GM18867 (cell line): ENCODE data around the gene CDC42BPB.

Source experiments
- ATAC-seq: cut with Tn5 transposase; IDR thresholded peaks from one replicate; pipeline ENCODE4 v1.9.1; 2021; ENCODE audit warnings: mild to moderate bottlenecking, moderate library complexity; ENCODE audit not compliant: unreplicated experiment

CDC42BPB gene

DNA sequence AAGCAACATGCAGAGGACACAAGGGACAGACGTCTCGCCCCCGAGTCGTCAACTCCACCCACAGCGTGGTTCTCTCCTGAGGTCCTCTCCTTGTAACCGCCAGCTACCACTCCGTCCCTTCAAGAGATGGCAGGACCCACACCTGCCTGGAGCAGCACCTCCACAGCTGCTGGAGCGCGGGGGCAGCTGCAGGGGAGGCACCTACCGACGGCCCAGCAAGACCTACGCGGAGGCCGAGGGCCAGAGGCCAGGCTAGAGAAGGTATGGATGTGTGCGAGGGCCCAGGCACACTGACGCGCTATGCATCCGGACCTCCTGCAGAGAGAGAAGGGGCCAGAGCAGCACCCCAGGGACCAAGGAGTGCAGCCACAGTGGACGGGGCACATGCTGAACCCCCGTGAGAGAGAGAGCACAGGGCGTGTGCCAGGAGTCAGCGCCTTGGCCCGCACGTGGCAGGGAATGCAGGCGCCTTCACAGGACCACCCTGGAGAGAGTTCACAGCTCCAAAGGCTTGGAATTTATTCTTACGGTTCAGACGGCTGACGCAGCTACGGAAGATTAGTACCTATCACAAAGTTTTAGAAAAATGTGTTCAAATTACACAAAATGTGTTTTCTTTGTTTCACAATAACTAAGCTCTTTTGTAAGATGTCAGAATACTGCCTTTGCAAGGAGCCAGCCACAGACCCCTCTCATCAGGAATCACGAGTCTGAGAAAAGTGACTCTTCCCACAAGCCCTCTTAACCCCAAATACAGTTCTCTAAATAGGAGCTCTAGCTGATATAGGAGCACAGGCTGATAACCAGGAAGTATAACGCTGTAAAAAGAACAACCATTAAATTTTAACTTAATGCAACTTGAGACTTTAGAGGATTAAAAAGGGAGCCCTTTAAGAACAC lies 36.8 kb downstream of the CDC42BPB start:
- ATAC-seq, result no peak

DNA sequence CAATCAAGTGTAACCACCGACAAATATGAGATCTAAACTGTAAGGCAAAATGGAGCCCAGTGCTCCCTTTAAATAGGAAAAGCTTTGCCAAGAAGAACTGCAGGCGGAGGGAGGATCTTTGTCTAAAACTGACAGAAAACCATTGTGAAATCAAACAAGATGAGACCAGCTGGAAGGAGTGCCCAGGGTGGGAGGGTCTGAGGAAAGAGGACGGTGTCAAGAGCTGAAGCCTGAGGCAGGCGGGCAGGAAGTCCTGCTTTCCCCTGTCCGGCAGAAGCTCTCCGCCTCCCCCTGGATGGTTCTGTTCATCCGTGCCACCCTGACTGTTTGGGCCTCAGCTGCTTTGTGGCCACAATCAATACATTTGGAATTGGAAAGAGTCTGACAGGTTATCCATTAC lies 37.5 kb downstream of the CDC42BPB start:
- ATAC-seq, result no peak

DNA sequence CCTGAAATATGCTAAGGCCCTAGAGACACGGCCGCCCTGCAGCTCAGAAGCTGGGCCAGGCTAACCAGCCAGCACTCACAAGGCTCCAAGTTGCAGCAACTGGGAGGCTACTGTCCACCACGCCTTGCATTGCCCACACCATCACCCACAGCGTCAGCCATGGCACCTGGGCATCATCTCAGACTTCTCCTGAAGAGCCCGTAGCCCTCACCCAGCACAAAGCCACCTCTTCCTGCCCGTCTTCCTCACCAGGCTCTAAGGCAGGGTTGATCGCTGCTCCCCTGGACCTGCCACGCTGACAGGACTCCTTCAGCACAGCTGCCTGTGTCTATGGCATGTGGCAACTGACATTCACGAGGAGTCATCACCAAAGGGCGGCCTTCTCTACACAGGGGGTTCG lies 38.1 kb downstream of the CDC42BPB start:
- ATAC-seq, result no peak

DNA sequence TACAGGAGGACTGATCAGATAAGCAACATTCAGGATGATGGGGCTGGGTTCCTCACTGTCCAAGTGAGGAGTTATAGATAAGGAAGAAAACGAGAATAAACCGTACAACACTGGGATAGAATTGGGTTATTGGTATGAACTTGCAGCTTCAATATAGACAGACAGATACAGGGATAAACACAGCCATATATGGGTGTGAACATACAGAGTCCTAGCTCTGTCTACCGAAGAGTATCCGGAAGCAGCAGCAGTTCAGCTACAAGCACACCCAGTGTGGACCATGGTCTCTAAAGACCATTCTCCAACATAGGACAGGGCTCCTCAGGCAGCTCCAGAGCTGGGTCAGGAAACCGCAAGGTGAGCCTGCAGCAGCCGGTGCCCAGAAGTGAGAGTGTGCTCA lies 40.8 kb downstream of the CDC42BPB start:
- ATAC-seq, result no peak

DNA sequence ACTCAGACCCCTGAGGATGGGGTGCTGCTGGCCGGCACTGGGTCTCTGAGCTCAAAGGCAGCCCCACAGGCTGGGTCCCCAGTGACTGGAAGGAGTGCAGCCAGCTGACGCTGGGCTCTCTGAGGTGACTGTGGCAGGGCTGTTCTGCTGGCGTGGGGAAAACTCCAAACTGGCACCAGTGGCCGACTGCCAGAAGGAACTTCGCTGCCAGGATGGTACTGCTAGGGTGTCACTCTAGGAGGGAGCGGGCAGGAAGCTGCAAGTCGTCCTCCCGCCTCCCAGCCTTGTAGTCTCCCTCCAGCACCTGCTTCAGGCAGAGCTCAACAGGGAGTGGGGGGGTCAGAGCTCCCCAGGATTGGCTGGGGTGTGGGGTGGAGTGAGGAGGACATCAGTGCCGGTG lies 41.3 kb downstream of the CDC42BPB start:
- ATAC-seq, result no peak

DNA sequence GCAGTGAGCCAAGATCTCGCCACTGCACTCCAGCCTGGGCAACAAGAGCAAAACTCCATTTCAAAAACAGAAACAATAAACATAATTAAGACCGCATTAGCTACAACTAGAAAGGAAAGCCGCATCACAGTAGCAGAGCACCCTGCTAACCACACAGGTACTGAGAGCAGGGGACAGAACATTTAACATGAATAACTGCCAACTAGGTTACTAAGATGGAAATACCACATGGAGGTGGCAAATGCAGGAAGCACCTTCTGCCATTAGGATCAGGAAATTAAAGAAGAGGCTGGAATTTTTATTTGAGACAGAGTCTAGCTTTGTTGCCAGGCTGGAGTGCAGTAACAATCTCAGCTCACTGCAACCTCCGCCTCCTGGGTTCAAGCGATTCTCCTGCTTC lies 41.9 kb downstream of the CDC42BPB start:
- no peak for ATAC-seq

DNA sequence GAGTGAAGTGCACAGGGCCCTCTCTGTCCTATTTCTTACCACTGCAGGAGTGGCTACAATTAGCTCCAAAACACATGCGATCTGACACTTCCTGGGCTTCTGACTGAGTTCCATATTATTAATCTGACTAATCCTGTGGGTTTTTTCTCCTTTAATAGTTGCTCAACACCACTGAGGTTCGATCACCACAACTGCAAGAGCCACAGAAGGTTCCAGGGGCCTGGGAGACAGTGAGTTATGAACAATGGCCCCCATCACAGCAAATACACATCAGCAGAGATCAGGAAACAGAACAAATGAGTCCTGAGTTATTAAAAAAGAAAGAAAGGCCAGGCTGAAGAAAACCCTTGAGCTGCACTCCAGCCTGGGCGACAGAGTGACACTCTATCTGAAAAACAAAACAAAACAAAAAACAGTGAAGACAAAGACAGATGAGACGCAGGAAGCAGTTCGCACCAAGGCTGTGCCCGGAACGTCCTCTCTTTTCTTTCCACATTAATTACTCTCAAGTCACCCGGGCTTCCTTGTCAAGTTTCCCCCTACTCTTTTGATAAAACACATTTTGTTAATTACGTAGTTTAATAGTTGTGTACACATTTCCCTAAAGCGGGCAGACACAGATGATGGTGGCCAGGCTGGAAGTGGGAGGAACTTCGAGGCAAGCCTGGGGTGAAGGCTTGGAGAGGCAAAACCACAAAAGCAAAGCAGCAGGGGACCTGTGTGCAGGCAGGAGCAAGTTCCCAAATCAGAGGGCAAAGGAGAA lies 42.7 kb downstream of the CDC42BPB start:
- ATAC-seq, result no peak

DNA sequence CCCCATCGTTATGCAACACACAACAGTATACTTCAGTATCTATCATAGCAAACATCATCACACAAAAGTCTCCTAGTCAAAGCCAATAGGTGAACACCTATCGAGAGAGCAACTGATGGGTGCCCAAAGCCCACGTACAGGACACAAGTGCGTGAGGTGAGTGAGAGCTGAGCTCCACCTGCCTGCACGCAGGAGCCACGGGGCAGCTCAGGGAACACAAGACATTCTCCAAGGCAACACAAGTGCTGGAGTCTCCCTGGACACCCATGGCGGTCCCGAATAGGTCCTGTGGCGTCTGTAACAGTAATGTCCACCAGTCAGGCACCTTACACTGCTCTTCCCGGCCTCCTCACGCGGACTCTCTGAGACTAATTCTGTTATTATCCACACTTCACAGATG lies 44.3 kb downstream of the CDC42BPB start:
- no peak for ATAC-seq

DNA sequence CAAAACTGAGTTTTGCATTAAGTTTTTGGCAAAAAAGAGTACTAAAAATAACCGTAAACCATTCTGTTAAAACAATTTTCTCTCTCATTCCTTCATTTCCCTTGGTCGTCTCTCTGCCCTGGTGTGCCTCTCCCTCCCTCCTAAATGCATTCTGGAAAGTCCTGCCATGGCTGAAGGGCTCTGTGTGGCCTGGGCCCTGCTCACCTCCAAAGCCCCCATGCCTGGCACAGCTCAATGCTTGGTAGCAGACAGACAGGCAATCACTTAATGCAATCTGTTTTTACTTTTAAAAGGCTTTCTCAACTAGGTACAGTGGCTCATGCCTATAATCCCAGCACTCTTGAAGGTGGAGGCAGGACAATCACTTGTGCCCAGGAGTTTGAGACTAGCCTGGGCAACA lies 47.8 kb downstream of the CDC42BPB start:
- no peak for ATAC-seq

DNA sequence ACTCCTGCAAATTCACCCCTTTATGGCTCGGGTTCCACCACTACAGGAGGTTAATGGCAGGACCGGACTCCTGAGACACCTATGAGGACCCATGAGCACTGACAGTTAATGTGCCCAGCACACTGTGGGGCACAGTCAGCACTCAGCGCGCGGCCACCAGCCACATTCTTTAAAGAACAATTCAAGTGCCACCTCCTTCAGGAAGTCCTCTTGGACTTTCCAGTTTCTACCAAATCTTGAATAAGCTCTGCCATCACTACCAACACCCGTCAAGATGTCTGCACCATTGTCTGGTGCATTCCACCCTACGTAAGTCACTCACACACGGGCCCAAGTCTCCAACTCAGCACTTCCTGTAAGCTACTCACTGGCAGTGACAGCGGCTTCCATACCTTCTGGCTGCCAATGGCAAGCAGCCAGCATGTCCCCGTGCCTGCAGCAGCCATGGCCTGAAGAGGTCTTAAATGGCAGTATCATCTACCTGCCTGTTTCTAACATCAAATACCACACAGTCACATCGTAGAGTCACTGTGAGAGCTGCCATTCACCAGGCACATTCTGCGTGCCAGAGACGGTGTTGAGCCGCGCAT lies 48.5 kb downstream of the CDC42BPB start:
- no peak for ATAC-seq

DNA sequence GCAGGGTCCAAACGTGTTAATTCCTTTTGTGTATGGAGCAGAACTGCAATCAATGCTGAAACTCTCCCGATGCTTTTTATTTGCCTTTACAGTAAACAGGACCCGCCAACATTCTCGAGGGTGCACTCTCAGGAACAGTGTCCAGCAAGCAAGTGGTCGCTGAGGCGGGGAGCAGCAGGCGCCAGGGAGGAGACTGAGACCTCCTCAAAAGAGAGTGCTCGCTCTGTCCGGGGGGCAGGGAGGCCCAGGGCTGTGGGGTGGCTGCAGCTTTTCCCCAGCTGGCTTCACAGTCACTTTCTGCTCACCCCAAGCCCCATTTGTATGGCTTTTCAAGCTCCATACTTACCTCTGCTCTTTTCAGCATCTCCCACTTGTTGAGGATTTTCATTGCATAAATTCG lies 49.2 kb downstream of the CDC42BPB start:
- ATAC-seq, result no peak

DNA sequence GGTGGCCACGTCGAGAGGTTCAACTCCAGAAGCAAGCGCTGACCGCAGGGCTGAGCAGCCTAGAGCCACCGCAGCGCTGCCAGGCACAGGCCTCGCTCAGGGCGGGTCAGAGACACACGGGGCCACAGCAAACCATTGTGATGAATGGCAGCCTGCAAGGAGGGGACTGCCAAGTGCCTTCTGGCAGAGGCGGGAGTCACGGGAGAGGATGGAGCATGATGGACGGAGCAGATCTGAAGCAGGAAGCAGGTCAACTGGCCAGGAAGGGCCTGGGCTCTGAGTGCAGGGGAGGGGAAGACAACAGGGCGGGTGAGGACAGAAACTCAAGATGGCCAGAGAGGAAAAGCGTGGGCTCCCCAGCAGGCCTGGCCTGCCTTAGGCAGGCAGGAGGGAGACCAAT lies 49.8 kb downstream of the CDC42BPB start:
- ATAC-seq, result no peak

DNA sequence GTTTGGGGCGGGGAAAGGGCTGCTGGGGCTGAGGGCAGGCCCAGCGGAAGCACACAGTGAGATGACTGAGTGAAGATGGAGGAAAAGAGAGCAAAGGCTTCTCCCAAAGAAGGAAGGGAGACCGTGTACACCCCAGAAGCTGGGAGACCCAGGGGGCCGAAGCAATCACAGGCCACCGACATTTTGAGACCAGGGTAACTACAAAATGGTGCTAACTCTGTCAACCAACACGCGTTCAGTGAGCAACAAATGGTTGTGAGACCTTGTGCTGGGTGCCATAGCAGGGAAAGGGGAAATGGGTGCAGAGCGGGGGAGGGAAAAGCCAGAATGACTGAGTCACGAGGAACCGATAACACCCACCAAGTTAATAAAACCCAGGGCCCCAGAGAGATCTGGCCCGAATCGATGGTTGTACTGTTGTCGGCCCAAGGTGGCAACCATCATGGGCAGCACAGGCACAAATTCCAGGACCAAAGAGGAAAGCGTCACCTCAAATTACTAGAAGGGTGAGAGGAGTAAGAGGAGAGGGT lies 50.3 kb downstream of the CDC42BPB start:
- no peak for ATAC-seq

DNA sequence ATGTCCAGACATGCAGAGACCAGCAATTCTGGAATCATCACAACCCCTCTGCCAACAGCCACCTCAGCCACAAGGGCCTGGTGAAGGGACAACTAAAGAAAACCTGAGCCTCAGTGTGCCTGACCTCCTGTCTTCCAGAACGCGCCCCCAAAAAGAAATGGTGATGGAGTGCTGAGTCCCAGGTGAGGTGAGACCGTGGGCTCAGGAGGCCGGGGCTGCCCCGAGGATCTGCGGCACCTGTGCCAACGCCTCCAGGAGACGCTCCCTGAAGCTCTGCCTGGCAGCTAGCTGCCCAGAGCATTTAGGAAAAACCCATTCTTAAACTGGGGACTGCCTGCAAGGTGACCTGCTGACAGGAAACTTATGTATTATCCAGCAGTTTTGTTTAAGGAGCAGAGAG lies 51.2 kb downstream of the CDC42BPB start:
- no peak for ATAC-seq

DNA sequence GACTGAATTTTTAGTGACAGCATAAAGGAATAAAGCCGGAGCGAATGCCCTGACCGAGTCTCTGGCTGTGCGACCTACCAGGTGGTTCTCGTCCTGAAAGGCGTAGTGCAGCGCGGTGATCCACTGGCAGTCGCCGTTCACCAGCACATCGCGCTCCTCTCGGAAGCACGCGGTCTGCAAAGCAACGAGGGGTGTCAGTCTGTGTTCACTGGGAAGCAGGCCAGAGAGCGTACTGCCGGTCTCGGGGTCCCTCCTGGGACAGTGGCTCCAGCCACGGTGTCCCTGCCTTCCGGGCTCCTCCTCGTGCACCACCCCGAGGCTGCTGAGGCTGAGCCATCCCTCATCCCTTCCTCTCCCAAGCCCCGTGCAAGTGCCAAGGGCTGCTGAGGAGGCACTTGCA lies 53.5 kb downstream of the CDC42BPB start:
- no peak for ATAC-seq

DNA sequence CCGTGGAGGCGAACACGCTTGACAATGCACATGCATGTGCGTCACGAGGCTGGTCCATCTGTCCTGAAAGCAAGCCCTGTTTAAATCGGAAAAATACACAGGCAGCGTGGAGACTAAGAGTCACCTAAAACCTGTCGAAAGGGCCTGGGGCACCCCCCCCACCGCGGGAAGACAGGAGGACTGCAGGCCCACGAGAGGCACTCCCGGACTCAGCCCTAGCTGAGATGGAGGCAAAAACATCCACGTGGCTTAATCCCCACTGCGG lies 54.1 kb downstream of the CDC42BPB start:
- ATAC-seq, result no peak

DNA sequence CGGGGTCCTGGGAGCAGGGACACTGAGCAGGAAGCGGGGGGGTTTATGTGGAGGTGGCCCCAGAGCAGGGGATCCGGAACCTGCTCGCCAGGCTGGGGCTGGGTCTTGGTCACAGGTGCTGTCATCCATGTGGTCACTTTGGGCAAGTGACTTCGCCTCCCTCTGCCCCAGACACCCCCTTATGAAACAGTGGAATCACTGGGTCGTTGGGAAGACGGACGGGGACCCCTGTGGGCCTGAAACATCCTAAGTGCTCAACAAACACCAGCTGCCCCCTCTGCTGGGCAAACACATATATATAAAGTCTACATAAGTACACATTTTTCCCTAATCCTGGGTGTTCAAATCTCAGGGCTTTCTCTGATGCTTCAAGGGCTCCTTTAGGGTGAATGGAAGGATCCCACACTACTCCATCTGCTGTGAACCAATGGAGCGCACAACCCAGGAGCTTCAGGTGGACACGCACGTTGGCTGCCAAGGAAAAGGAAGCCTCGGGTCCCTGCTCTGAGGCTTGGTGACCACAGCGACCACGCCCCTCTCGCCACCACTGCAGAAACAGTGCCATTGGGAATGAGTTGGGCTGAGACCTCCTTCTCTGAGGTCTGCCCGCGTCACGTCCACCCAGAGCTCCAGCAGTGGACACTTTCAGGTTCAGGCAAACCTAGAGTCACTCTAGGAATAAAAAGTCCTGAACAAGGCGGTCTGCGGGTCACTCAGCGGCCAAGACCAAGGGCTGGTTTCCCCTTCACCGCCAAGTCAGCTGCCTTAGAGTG lies 54.6 kb downstream of the CDC42BPB start:
- ATAC-seq, result no peak

DNA sequence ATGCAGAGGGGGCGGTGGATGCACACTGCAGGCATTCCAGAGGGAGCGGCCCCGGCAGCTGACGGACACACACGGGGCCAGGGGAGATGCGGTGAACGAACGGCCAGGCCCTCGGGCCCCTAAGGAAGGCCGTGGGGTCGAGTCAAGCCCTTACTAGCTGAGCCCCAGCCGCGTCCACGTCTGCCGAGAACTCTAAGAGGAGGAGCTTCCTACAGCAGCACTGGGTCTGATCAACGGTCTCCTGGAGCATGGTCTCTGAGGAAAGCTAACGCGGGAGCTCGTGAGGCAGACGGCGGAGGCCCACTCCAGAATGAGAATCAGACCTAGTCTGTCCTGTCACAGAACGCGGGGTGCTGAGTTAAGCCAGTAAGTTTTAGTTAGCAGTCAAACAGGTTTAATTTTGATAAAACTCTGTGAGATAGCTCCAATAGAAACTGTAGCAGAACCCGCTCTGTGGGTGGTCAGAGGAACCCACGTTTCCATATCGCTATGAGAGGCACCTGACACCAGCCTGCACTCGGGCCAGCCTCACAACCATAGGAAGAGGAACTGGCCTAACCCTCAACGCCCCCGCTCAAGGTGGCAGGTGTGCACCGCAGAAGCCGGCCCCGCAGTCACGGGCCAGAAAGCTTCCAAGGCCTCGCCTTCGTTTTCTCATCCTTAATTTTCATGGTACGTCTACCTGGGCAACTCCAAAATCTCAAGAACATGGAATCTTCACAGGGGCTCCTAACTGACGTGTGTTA lies 55.5 kb downstream of the CDC42BPB start:
- ATAC-seq, result no peak

DNA sequence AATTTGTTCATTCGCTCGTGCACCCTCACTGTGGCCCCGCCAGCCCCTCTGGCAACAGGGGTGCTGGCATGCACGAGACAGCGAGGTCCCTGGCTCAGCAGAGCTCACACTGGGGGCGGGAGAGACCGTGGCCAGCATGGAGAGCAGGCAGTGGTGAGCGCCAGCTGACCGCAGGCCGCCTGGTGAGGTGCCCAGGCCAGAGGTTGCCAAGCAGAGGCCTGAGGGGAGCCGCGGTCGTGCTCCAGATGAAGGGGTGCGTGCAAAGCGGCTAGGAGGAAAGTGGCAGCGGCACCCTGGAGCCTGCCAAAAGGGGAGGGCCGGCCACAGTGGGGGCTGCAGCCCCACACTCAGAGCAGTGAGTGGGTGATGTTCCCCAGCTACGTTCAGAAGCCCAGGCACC lies 56.1 kb downstream of the CDC42BPB start:
- ATAC-seq, result no peak

DNA sequence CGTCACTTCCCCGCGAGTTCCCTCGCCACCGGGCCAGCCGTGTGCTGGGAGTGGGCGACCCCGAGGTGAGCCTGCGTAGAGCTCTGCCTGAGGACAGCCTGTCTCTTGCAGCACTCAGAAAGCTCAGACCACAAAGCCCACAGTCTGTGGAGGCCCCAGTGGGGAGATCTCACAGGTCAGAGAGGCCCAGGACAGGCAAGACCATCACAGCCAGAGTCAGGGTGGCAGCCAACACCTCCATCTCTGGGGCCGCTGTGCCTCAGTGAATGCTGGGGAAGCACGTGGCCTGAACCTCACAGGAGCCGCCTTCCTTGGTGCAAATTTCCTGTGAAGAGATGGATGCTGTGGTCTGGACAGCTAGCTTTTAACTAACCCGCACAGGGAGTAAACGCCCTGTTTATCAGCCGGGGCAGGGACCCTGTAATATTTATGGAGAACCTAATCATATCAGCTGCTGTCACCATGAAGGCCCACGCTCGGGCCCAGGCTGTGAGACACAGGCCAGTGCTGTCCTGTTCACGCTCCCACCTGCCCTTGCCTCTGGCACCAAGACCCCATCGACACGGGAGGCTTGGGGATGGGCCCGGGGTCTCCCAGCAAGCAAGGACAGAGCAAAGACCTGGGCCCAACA lies 56.9 kb downstream of the CDC42BPB start:
- ATAC-seq, result no peak
